ENCODE results near the gene KIF5B.
"Not testable (repeated sequence)": the region's sequence is repeated elsewhere in the genome, so short reads cannot be mapped to it uniquely, and the experiment has no call there.

The KIF5B gene

GRCh38 chr10:31969847-31970246 is 86.4 kb downstream of the KIF5B start:
- not testable (repeated sequence) for H3K27ac ChIP-seq (ENCODE audit: low read length); H3K4me3 ChIP-seq (ENCODE audit: low read length); H3K36me3 ChIP-seq (ENCODE audit: control insufficient read depth, insufficient read depth, low read length); H3K4me1 ChIP-seq (ENCODE audit: control insufficient read depth, insufficient read depth, low read length); H3K27me3 ChIP-seq (ENCODE audit: control insufficient read depth, insufficient read depth, low read length); DNase-seq (ENCODE audit: low read depth, low spot score); H3K9me3 ChIP-seq (ENCODE audit: control insufficient read depth, insufficient read depth, low read length)
- no CpG with 5 or more reads among the region's 32 CpGs for WGBS (ENCODE audit: insufficient coverage, insufficient read length)

GRCh38 chr10:31963589-31963980 is 92.6 kb downstream of the KIF5B start:
- Histone ChIP-seq H3K9me3 (ENCODE audit: control insufficient read depth, insufficient read depth, low read length) (no peaks in the 10 kb centered on the region), H3K27me3 (ENCODE audit: control insufficient read depth, insufficient read depth, low read length) (no peaks in the 10 kb centered on the region), H3K4me3 (ENCODE audit: low read length) (no peak overlapping the region), H3K4me1 (ENCODE audit: control insufficient read depth, insufficient read depth, low read length) (no peaks in the 10 kb centered on the region), H3K36me3 (ENCODE audit: control insufficient read depth, insufficient read depth, low read length) (no peaks in the 10 kb centered on the region), H3K27ac (ENCODE audit: low read length) (no peak overlapping the region)
- WGBS (ENCODE audit: insufficient coverage, insufficient read length) = no CpG with 5 or more reads among the region's 1 CpG
- DNase-seq (ENCODE audit: low read depth, low spot score) = no peak

- DNase-seq (ENCODE audit: low read depth, low spot score) = no peak
- WGBS (ENCODE audit: insufficient coverage, insufficient read length) = no CpG with 5 or more reads among the region's 4 CpGs
- no peak overlapping the region for H3K4me3 ChIP-seq (ENCODE audit: low read length)
- no peak overlapping the region for H3K27ac ChIP-seq (ENCODE audit: low read length)
- H3K9me3 ChIP-seq (ENCODE audit: control insufficient read depth, insufficient read depth, low read length) = no peaks in the 10 kb centered on the region
- no peaks in the 10 kb centered on the region for H3K27me3 ChIP-seq (ENCODE audit: control insufficient read depth, insufficient read depth, low read length)
- no peaks in the 10 kb centered on the region for H3K4me1 ChIP-seq (ENCODE audit: control insufficient read depth, insufficient read depth, low read length)
- H3K36me3 ChIP-seq (ENCODE audit: control insufficient read depth, insufficient read depth, low read length) = no peaks in the 10 kb centered on the region
Measured at GRCh38 chr10:31962826-31963588, 93.2 kb downstream of the KIF5B start.

GRCh38 chr10:31961277-31962074 is 94.7 kb downstream of the KIF5B start:
- H3K4me3 ChIP-seq (ENCODE audit: low read length) = no peak overlapping the region
- no peaks in the 10 kb centered on the region for H3K27me3 ChIP-seq (ENCODE audit: control insufficient read depth, insufficient read depth, low read length)
- no peaks in the 10 kb centered on the region for H3K4me1 ChIP-seq (ENCODE audit: control insufficient read depth, insufficient read depth, low read length)
- no peaks in the 10 kb centered on the region for H3K36me3 ChIP-seq (ENCODE audit: control insufficient read depth, insufficient read depth, low read length)
- no peaks in the 10 kb centered on the region for H3K9me3 ChIP-seq (ENCODE audit: control insufficient read depth, insufficient read depth, low read length)
- DNase-seq (ENCODE audit: low read depth, low spot score) = no peak
- WGBS (ENCODE audit: insufficient coverage, insufficient read length) = no CpG with 5 or more reads among the region's 8 CpGs
- H3K27ac ChIP-seq (ENCODE audit: low read length) = no peak overlapping the region

- Histone ChIP-seq H3K27me3 (ENCODE audit: control insufficient read depth, insufficient read depth, low read length) (no peaks in the 10 kb centered on the region), H3K36me3 (ENCODE audit: control insufficient read depth, insufficient read depth, low read length) (no peaks in the 10 kb centered on the region), H3K4me3 (ENCODE audit: low read length) (no peak overlapping the region), H3K9me3 (ENCODE audit: control insufficient read depth, insufficient read depth, low read length) (no peaks in the 10 kb centered on the region), H3K27ac (ENCODE audit: low read length) (no peak overlapping the region), H3K4me1 (ENCODE audit: control insufficient read depth, insufficient read depth, low read length) (no peaks in the 10 kb centered on the region)
- WGBS (ENCODE audit: insufficient coverage, insufficient read length) = no CpG with 5 or more reads among the region's 3 CpGs
- DNase-seq (ENCODE audit: low read depth, low spot score) = no peak
Measured at GRCh38 chr10:31959461-31960173, 96.6 kb downstream of the KIF5B start.
